PFSK-1 (cell line): Measurements from ENCODE around the gene TLR6.

ENCODE experiments used
- POLR2AphosphoS5 ChIP-seq: IDR thresholded peaks from 2 replicates; pipeline ENCODE4 v1.6.1; 2012; ENCODE audit warnings: low read depth, mild to moderate bottlenecking, control low read depth, low read length, moderate library complexity
- SIN3A ChIP-seq: IDR thresholded peaks from 2 replicates; pipeline ENCODE4 v1.6.1; 2012; ENCODE audit warnings: mild to moderate bottlenecking, low read length, moderate library complexity, borderline replicate concordance; ENCODE audit not compliant: insufficient read depth
- TAF1 ChIP-seq: IDR thresholded peaks from 2 replicates; pipeline ENCODE4 v1.6.1; 2012; ENCODE audit warnings: low read length, control low read depth, borderline replicate concordance; ENCODE audit not compliant: insufficient read depth
- TF ChIP-seq, protein P1 (sequence below), 2 experiments: IDR thresholded peaks; 2 replicates each; pipeline versions ENCODE4 v1.6.1 to v1.8.0; 2011 to 2012; ENCODE audit warnings: low read depth in 2 of 2, low read length in 2 of 2, control low read depth in 1 of 2, inconsistent platforms in 1 of 2, mild to moderate bottlenecking in 1 of 2, moderate library complexity in 1 of 2; ENCODE audit not compliant: insufficient read depth in 1 of 2

DNA sequence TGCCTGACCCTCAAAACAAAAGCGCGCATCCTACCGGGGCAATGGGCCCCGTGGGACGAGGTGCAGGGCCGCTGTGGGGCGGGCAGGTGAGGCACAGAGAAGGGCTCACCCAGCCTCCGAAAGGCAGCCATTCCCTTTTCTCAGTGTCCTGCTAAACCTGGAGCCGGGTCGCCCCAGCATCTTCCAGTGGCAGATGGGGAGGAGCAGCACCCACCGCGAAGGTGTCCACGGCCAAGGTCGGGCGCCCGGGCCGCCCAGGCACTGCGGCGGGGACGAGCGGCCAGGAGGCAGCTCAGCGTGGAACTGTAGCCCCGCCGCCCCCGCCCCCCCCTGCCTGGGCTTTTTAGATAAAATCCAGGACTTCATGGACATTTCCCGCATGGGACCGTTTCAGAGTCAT, 32.9 kb downstream of the TLR6 start:
- TF ChIP-seq, protein P1, sequence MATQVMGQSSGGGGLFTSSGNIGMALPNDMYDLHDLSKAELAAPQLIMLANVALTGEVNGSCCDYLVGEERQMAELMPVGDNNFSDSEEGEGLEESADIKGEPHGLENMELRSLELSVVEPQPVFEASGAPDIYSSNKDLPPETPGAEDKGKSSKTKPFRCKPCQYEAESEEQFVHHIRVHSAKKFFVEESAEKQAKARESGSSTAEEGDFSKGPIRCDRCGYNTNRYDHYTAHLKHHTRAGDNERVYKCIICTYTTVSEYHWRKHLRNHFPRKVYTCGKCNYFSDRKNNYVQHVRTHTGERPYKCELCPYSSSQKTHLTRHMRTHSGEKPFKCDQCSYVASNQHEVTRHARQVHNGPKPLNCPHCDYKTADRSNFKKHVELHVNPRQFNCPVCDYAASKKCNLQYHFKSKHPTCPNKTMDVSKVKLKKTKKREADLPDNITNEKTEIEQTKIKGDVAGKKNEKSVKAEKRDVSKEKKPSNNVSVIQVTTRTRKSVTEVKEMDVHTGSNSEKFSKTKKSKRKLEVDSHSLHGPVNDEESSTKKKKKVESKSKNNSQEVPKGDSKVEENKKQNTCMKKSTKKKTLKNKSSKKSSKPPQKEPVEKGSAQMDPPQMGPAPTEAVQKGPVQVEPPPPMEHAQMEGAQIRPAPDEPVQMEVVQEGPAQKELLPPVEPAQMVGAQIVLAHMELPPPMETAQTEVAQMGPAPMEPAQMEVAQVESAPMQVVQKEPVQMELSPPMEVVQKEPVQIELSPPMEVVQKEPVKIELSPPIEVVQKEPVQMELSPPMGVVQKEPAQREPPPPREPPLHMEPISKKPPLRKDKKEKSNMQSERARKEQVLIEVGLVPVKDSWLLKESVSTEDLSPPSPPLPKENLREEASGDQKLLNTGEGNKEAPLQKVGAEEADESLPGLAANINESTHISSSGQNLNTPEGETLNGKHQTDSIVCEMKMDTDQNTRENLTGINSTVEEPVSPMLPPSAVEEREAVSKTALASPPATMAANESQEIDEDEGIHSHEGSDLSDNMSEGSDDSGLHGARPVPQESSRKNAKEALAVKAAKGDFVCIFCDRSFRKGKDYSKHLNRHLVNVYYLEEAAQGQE (IDR thresholded peaks at IDR 0.05; ENCODE audit: insufficient read depth in 1 of 2, low read depth in 2 of 2, low read length in 2 of 2) = no peak
- TF ChIP-seq POLR2AphosphoS5 = no peak
- no peak for TF ChIP-seq TAF1
- no peak for TF ChIP-seq SIN3A
